KMS-11 (cell line): ENCODE results near the gene MPZL2.

Experiments
- H2AFZ ChIP-seq: fragments of 200-600 bp; sonication (generic); 2 replicates; pipeline ENCODE4 v1.6.1; 2016; ENCODE audit warnings: antibody characterized with exemption, mixed run types, low read depth
- H3K27ac ChIP-seq: fragments of 200-600 bp; sonication (generic); 2 replicates; pipeline ENCODE4 v1.6.1; 2016; ENCODE audit warnings: mild to moderate bottlenecking, mixed run types
- H3K27me3 ChIP-seq: fragments of 200-600 bp; sonication (generic); 2 replicates; pipeline ENCODE4 v1.6.1; 2017; ENCODE audit warnings: mild to moderate bottlenecking, low read depth, mixed run types, moderate library complexity; ENCODE audit not compliant: insufficient read depth
- H3K36me3 ChIP-seq: fragments of 200-600 bp; sonication (generic); 2 replicates; pipeline ENCODE4 v1.6.1; 2017; ENCODE audit warnings: mild to moderate bottlenecking, mixed run types; ENCODE audit not compliant: insufficient read depth
- H3K4me1 ChIP-seq: fragments of 200-600 bp; sonication (generic); 2 replicates; pipeline ENCODE4 v1.6.1; 2016; ENCODE audit warnings: mild to moderate bottlenecking, low read depth, mixed run types; ENCODE audit not compliant: poor library complexity, severe bottlenecking
- H3K4me2 ChIP-seq: fragments of 200-600 bp; sonication (generic); 2 replicates; pipeline ENCODE4 v1.7.0; 2016; ENCODE audit warnings: mild to moderate bottlenecking, mixed run types
- H3K4me3 ChIP-seq: fragments of 200-600 bp; sonication (generic); IDR thresholded peaks from 2 replicates; pipeline ENCODE4 v1.6.1; 2017; ENCODE audit warnings: low read depth, low read length, mixed read lengths; ENCODE audit not compliant: insufficient read depth
- H3K79me2 ChIP-seq: fragments of 200-600 bp; sonication (generic); 2 replicates; pipeline ENCODE4 v1.6.1; 2016; ENCODE audit warnings: low read depth, mixed run types; ENCODE audit not compliant: insufficient read depth
- H3K9ac ChIP-seq: fragments of 200-600 bp; sonication (generic); 2 replicates; pipeline ENCODE4 v1.6.1; 2016; ENCODE audit warnings: mild to moderate bottlenecking, mixed run types
- H4K20me1 ChIP-seq: fragments of 200-600 bp; sonication (generic); 2 replicates; pipeline ENCODE4 v1.6.1; 2016; ENCODE audit warnings: mild to moderate bottlenecking, mixed run types; ENCODE audit not compliant: insufficient read depth
- CTCF ChIP-seq: fragments of 200-600 bp; sonication (generic); conservative IDR thresholded peaks from 2 replicates; pipeline ENCODE4 v1.6.1; 2017; ENCODE audit warnings: low read depth, mild to moderate bottlenecking, antibody characterized with exemption, low read length, moderate library complexity, mixed read lengths

Gene MPZL2

GRCh38 chr11:118276422-118276821 lies 12.3 kb upstream of the MPZL2 start:
- Histone ChIP-seq H3K36me3 (no peaks in the 10 kb centered on the region), H2AFZ (no peak overlapping the region), H3K4me1 (peaks cover 12% of the 10 kb centered on the region), H3K79me2 (no peaks in the 10 kb centered on the region), H3K27me3 (no peaks in the 10 kb centered on the region), H3K27ac (no peak overlapping the region), H3K4me2 (no peak overlapping the region), H3K4me3 (no peak overlapping the region), H3K9ac (no peak overlapping the region), H4K20me1 (no peaks in the 10 kb centered on the region)
- TF ChIP-seq CTCF, result no peak

DNA sequence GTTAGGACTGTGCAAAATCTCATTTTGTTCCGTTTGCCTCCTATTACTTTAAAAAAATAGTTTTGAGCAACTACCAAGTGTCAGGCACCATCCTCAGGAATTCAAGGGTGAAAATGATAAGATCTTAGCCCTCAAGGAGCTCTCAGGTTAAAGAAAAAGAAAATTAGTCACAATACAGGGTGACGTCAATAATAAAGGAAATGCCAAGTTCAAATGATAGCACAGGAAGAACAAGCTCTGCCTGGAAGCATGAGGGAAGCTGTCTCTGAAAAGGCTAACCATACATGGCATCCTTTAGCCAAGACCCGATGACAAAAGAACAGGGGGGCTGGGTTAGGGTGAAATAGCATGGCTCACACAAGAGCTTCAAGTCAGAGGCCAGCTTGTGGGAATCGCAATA lies 11.1 kb upstream of the MPZL2 start:
- no peak overlapping the region for H3K9ac ChIP-seq
- H3K79me2 ChIP-seq, result no peaks in the 10 kb centered on the region
- no peak overlapping the region for H3K27ac ChIP-seq
- no peaks in the 10 kb centered on the region for H4K20me1 ChIP-seq
- H3K27me3 ChIP-seq, result no peaks in the 10 kb centered on the region
- no peak overlapping the region for H2AFZ ChIP-seq
- H3K36me3 ChIP-seq, result no peaks in the 10 kb centered on the region
- TF ChIP-seq CTCF, result no peak
- no peaks in the 10 kb centered on the region for H3K4me1 ChIP-seq
- H3K4me2 ChIP-seq, result no peak overlapping the region
- no peak overlapping the region for H3K4me3 ChIP-seq

DNA sequence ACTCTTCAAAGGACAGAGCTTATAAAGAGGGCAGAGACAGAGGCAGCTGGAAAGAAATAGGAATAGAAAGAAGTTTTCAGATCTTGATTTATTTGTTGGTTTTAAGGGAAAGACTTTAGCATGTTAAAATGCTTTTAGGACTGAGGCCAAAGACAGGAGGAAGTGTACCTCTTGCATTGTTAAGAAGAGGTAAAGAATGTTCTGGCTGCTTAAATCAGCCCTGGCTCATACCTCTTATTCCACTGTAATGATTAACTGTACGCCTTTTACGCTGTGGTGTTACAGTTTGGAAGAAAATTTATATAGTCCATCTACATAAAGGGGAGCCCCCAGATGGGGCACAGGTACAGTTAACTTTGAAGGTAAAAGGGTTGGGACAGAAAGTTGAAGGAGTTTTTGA lies 10.1 kb upstream of the MPZL2 start:
- Histone ChIP-seq H3K27ac (no peak overlapping the region), H3K27me3 (no peaks in the 10 kb centered on the region), H3K79me2 (no peaks in the 10 kb centered on the region), H3K9ac (no peak overlapping the region), H3K4me3 (no peak overlapping the region), H3K36me3 (no peaks in the 10 kb centered on the region), H4K20me1 (no peaks in the 10 kb centered on the region), H2AFZ (no peak overlapping the region), H3K4me2 (no peak overlapping the region), H3K4me1 (no peaks in the 10 kb centered on the region)
- TF ChIP-seq CTCF, result no peak

DNA sequence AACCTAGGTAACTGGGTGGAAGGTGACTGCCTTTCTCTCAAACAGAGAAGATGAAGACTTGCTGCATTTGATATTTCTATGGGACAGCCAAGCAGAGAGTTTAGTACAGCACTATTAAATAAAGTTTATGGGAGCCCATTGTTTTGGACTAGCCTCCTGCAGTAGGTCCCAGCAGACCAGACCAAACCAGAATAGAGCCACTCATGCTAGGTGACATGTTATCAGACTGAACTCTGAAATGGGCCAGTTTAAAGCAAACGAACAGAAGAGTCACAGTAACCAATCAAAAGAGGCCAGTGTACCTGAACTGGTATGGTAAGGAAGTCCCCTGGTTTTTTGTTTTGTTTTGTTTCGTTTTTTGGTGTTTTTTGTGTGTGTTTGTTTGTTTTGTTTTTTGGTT lies 7.9 kb upstream of the MPZL2 start:
- H3K79me2 ChIP-seq, result no peaks in the 10 kb centered on the region
- H2AFZ ChIP-seq, result no peak overlapping the region
- H3K36me3 ChIP-seq, result no peaks in the 10 kb centered on the region
- H3K27ac ChIP-seq, result no peak overlapping the region
- no peaks in the 10 kb centered on the region for H4K20me1 ChIP-seq
- H3K4me2 ChIP-seq, result no peak overlapping the region
- H3K9ac ChIP-seq, result no peak overlapping the region
- no peak for TF ChIP-seq CTCF
- H3K4me1 ChIP-seq, result no peaks in the 10 kb centered on the region
- H3K4me3 ChIP-seq, result no peak overlapping the region
- no peaks in the 10 kb centered on the region for H3K27me3 ChIP-seq

DNA sequence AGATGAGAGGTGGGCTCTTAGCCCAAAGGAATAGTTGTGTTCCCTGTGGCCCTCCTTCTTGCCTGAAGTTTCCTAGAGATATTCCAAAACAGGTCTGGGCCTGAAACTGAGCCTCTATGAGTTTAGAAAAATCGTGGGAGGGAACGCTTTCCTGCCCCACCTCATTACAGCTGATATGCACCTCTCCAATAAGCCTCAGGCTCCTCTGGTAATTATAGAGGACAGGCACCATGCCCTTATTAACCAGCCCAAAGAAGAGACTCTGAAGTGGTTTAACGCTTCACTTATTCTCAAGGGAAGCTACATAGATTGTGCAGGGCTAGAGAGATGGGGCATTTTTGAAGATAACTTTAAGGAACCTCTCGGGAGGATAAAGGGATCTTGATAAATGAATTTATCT lies 3.4 kb upstream of the MPZL2 start:
- no peaks in the 10 kb centered on the region for H3K4me1 ChIP-seq
- no peaks in the 10 kb centered on the region for H3K27me3 ChIP-seq
- H3K79me2 ChIP-seq, result no peaks in the 10 kb centered on the region
- TF ChIP-seq CTCF, result no peak
- no peaks in the 10 kb centered on the region for H3K36me3 ChIP-seq
- no peak overlapping the region for H3K4me2 ChIP-seq
- no peak overlapping the region for H3K9ac ChIP-seq
- H2AFZ ChIP-seq, result no peak overlapping the region
- no peak overlapping the region for H3K27ac ChIP-seq
- no peak overlapping the region for H3K4me3 ChIP-seq
- no peaks in the 10 kb centered on the region for H4K20me1 ChIP-seq
